Nephron progenitor cell (in vitro differentiated cells): Measurements from ENCODE around the gene HS1BP3.
A peak's percentile ranks its signal among the peaks of the same experiment; 100 is the strongest.

Source experiments
- DNase-seq: peaks from one replicate; pipeline ENCODE4 v3.0.0; 2021
- H3K27ac Mint-ChIP-seq: 2 replicates; pipeline ENCODE4 v1.8.0; 2021; ENCODE audit warnings: mild to moderate bottlenecking, moderate library complexity, mixed read lengths
- H3K27me3 Mint-ChIP-seq: 2 replicates; pipeline ENCODE4 v1.8.0; 2021; ENCODE audit warnings: mild to moderate bottlenecking, low read depth, mixed read lengths; ENCODE audit not compliant: poor library complexity
- H3K36me3 Mint-ChIP-seq: 2 replicates; pipeline ENCODE4 v1.8.0; 2021; ENCODE audit warnings: low read depth, mixed read lengths
- H3K4me1 Mint-ChIP-seq: 2 replicates; pipeline ENCODE4 v1.8.0; 2021; ENCODE audit warnings: mixed read lengths
- H3K4me3 Mint-ChIP-seq: 2 replicates; pipeline ENCODE4 v1.8.0; 2021; ENCODE audit warnings: mild to moderate bottlenecking, moderate library complexity, mixed read lengths
- H3K9me3 Mint-ChIP-seq: 2 replicates; pipeline ENCODE4 v1.8.0; 2021; ENCODE audit warnings: mild to moderate bottlenecking, moderate library complexity, mixed read lengths
- TF ChIP-seq, protein P1 (sequence below): fragments of 200-600 bp; sonication (generic); IDR thresholded peaks from 2 replicates; pipeline ENCODE4 v1.5.0; 2021; ENCODE audit warnings: antibody characterized with exemption

The HS1BP3 gene

GRCh38 chr2:20621366-20622295, 29.3 kb downstream of the HS1BP3 start:
- peaks cover 64% of the 10 kb centered on the region for H3K4me1 Mint-ChIP-seq
- DNase-seq = no peak
- no peaks in the 10 kb centered on the region for H3K9me3 Mint-ChIP-seq

DNA sequence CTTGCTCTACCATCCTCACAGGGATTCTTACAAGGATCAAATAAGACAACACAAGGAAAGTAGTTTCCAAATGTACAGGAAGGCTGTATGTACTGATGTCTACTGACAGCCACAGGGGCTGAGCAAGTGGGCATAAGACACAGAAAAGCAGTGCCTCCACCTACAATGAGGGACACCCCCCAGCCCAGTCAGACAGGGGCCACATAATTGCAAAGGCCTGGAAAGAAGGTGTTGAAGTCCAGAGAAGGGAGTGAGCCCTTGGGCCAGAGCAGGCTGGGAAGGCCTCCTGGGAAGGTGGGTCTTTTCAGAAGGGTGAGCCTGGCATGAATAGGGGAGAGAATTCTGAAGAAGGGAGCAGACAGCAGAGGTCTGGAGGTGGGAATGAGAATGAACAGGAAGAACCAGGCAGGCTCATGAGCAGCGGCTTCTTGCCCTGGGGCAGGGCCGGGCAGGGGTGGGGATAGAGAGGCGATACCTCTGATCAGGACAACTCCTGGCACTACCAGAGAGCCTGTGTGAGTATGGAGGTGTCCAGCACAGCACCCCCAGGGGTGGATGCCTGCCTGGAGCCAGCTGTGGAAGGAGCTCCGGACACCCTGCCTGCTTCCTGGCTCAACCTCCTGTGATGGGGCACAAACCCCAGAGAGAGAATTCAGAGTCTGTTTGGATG, 30.1 kb downstream of the HS1BP3 start:
- TF ChIP-seq, protein P1, sequence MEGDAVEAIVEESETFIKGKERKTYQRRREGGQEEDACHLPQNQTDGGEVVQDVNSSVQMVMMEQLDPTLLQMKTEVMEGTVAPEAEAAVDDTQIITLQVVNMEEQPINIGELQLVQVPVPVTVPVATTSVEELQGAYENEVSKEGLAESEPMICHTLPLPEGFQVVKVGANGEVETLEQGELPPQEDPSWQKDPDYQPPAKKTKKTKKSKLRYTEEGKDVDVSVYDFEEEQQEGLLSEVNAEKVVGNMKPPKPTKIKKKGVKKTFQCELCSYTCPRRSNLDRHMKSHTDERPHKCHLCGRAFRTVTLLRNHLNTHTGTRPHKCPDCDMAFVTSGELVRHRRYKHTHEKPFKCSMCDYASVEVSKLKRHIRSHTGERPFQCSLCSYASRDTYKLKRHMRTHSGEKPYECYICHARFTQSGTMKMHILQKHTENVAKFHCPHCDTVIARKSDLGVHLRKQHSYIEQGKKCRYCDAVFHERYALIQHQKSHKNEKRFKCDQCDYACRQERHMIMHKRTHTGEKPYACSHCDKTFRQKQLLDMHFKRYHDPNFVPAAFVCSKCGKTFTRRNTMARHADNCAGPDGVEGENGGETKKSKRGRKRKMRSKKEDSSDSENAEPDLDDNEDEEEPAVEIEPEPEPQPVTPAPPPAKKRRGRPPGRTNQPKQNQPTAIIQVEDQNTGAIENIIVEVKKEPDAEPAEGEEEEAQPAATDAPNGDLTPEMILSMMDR = no peak
- Mint-ChIP-seq H3K4me1 (peaks cover 58% of the 10 kb centered on the region), H3K27me3 (peaks cover 3% of the 10 kb centered on the region), H3K9me3 (no peaks in the 10 kb centered on the region), H3K36me3 (no peaks in the 10 kb centered on the region), H3K27ac (no peak overlapping the region), H3K4me3 (no peak overlapping the region)
- no peak for DNase-seq

More at GRCh38 chr2:20621366-20622295, 29.3 kb downstream of the HS1BP3 start:
- Mint-ChIP-seq H3K27me3 (peaks cover 3% of the 10 kb centered on the region), H3K4me3 (no peak overlapping the region), H3K27ac (no peak overlapping the region), H3K36me3 (no peaks in the 10 kb centered on the region)
- TF ChIP-seq, protein P1 = no peak

DNA sequence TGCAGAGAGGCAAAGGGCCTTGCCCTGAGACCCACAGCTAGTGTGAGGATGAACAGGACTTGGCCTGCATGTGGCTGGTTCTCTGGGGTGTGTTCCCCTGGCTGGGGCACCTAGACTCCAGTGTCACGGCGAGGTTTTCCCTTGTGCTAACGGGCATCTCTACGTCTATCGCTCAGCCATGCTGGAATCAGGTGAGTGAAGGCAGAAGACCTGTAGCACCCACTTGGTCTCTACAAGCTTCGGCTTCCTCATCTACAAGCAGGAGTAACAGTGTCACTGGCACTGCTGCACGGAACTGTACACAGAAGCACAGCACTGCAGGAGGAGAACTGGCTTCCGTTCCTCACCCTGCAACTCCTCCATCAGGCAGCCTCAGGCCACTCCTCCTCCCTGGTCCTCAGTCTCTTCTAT, 30.6 kb downstream of the HS1BP3 start:
- no peak for DNase-seq
- Mint-ChIP-seq H3K4me1 (peaks cover 57% of the 10 kb centered on the region), H3K36me3 (no peaks in the 10 kb centered on the region), H3K9me3 (no peaks in the 10 kb centered on the region), H3K27me3 (peaks cover 3% of the 10 kb centered on the region), H3K4me3 (no peak overlapping the region), H3K27ac (peak overlapping the region; percentile 21)
- TF ChIP-seq, protein P1 = no peak

- TF ChIP-seq, protein P1 = no peak
Observed at GRCh38 chr2:20619624-20620024, 31.3 kb downstream of the HS1BP3 start.

DNA sequence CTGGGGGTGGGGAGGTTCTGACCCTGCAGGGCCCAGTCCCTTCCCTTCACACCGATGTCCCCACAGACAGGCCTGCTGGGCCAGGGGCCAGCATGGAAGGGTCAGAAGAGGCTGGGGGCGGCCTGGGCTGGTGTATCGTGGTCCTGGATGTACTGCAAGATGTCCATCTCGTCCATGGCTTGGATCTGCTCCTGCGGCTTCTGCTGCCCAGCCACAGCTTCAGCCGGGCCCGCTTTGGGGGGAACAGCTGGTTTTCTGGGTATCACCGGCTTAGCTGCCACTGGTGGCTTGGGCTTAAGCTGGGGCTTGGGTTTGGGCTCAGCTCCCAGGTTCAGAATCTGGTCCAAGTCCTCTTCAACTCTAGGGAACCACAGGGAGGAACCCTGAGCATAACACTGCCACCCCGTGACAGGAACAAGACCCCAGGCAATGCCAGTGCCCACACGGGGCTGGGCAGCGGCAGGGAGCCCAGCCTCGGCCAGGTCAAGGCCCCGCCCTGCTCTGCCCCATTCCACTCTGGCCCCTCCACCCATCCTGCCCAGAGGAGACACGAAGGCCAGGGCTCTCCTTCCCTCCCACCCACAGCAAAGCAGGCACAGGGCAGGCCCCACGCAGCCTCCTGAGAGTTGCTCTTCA, 31.9 kb downstream of the HS1BP3 start:
- Mint-ChIP-seq H3K4me3 (no peak overlapping the region), H3K9me3 (no peaks in the 10 kb centered on the region), H3K27ac (peak overlapping the region; percentile 85), H3K27me3 (peaks cover 3% of the 10 kb centered on the region), H3K4me1 (peaks cover 58% of the 10 kb centered on the region), H3K36me3 (no peaks in the 10 kb centered on the region)
- TF ChIP-seq, protein P1 = no peak
- no peak for DNase-seq

More at GRCh38 chr2:20619624-20620024, 31.3 kb downstream of the HS1BP3 start:
- H3K27me3 Mint-ChIP-seq = peaks cover 3% of the 10 kb centered on the region
- no peaks in the 10 kb centered on the region for H3K36me3 Mint-ChIP-seq
- peak overlapping the region; percentile 85 for H3K27ac Mint-ChIP-seq
- no peaks in the 10 kb centered on the region for H3K9me3 Mint-ChIP-seq
- H3K4me3 Mint-ChIP-seq = no peak overlapping the region
- peaks cover 57% of the 10 kb centered on the region for H3K4me1 Mint-ChIP-seq
- DNase-seq = no peak
